B cell (primary cell): ENCODE measurements around the gene PIAS3. TPM values are rescaled to one million over a fixed set of nuclear protein-coding genes. Genes with fewer than 3 reads are reported as not detected.

Experiments
- polyA plus RNA-seq: library from polyadenylated mRNA; depleted of rRNA; stranded (reverse); fragments of >200 nt; gene quantifications from 2 replicates; pipeline ENCODE4 v1.2.3, GENCODE V29; 2012
- small RNA-seq: library from RNA; depleted of rRNA; stranded (forward); fragments of <200 nt; gene quantifications from one replicate; pipeline ENCODE3, GENCODE V24; 2012; ENCODE audit warnings: low replicate concordance, low read depth; ENCODE audit not compliant: insufficient read length
- total RNA-seq, 2 donors: library from RNA; stranded (reverse); fragments of 120-200 nt in 1 of 2; gene quantifications; 1 replicate in 1 of 2; 2 replicates in 1 of 2; pipeline versions ENCODE4 v1.2.3 to v1.2.4, GENCODE V29; 2013 to 2022

PIAS3 gene
- total and polyA plus RNA-seq, 2 donors (not counting 1 experiment from before 2014, with no cell fraction given) = 23.2 to 45.0 TPM

Small RNA genes lying within 50 kb of the gene (small RNA-seq; reads per million reads assigned to genes)
- not detected for gene MIR6736

Other genes starting within 250 kb of the PIAS3 start
- 0.34 TPM in 1 of 2 replicates, not detected in the other for gene PDZK1, start 151.7 kb downstream of the PIAS3 start, total RNA-seq
- gene PDZK1, start 151.7 kb downstream of the PIAS3 start, polyA plus RNA-seq = 0.22 TPM in 1 of 2 replicates, not detected in the other
- 0.15 TPM in 1 of 2 replicates, not detected in the other for gene CD160, start 139.6 kb downstream of the PIAS3 start, total RNA-seq
- 0.10 TPM in 1 of 2 replicates, not detected in the other for gene CD160, start 139.6 kb downstream of the PIAS3 start, polyA plus RNA-seq
- 19.8 and 21.7 TPM in 2 replicates for gene RNF115, start 35.0 kb downstream of the PIAS3 start, total RNA-seq
- gene RNF115, start 35.0 kb downstream of the PIAS3 start, polyA plus RNA-seq = 4.6 and 6.2 TPM in 2 replicates
- 48.0 and 49.3 TPM in 2 replicates for gene POLR3C, start 34.9 kb downstream of the PIAS3 start, total RNA-seq
- 27.8 and 36.5 TPM in 2 replicates for gene POLR3C, start 34.9 kb downstream of the PIAS3 start, polyA plus RNA-seq
- gene NUDT17, start 13.5 kb downstream of the PIAS3 start, total RNA-seq = 7.1 and 7.7 TPM in 2 replicates
- gene NUDT17, start 13.5 kb downstream of the PIAS3 start, polyA plus RNA-seq = 7.2 and 7.7 TPM in 2 replicates
- not detected in 2 replicates for gene ANKRD35, start 26.8 kb upstream of the PIAS3 start, total RNA-seq
- gene ANKRD35, start 26.8 kb upstream of the PIAS3 start, polyA plus RNA-seq = 0.04 TPM in 1 of 2 replicates, not detected in the other
- gene ITGA10, start 51.0 kb upstream of the PIAS3 start, total RNA-seq = 6.2 and 8.9 TPM in 2 replicates
- gene ITGA10, start 51.0 kb upstream of the PIAS3 start, polyA plus RNA-seq = 1.6 and 2.1 TPM in 2 replicates
- 39.1 and 48.1 TPM in 2 replicates for gene PEX11B, start 59.6 kb upstream of the PIAS3 start, total RNA-seq
- 16.5 and 20.8 TPM in 2 replicates for gene PEX11B, start 59.6 kb upstream of the PIAS3 start, polyA plus RNA-seq
- gene RBM8A, start 68.4 kb upstream of the PIAS3 start, total RNA-seq = 134 and 137 TPM in 2 replicates
- 169 and 270 TPM in 2 replicates for gene RBM8A, start 68.4 kb upstream of the PIAS3 start, polyA plus RNA-seq
- gene LIX1L, start 98.9 kb upstream of the PIAS3 start, total RNA-seq = 31.7 and 32.2 TPM in 2 replicates
- gene LIX1L, start 98.9 kb upstream of the PIAS3 start, polyA plus RNA-seq = 13.6 and 14.4 TPM in 2 replicates
- 1.8 and 2.8 TPM in 2 replicates for gene ANKRD34A, start 105.5 kb upstream of the PIAS3 start, total RNA-seq
- gene ANKRD34A, start 105.5 kb upstream of the PIAS3 start, polyA plus RNA-seq = 0.56 and 0.86 TPM in 2 replicates
- gene POLR3GL, start 105.6 kb upstream of the PIAS3 start, total RNA-seq = 26.3 and 33.3 TPM in 2 replicates
- gene POLR3GL, start 105.6 kb upstream of the PIAS3 start, polyA plus RNA-seq = 17.6 and 18.4 TPM in 2 replicates
- gene TXNIP, start 137.5 kb upstream of the PIAS3 start, total RNA-seq = 522 and 542 TPM in 2 replicates
- 591 and 1,651 TPM in 2 replicates for gene TXNIP, start 137.5 kb upstream of the PIAS3 start, polyA plus RNA-seq
- not detected in 2 replicates for gene HJV, start 162.7 kb upstream of the PIAS3 start, total RNA-seq
- not detected in 2 replicates for gene HJV, start 162.7 kb upstream of the PIAS3 start, polyA plus RNA-seq